Stimulated activated CD8-positive, alpha-beta memory T cell treated with anti-CD3 and anti-CD28 coated beads, Interleukin-15, amount 100 ng/mL, for 1 hour (primary cell): Measurements from ENCODE around the gene MCHR1.

ENCODE experiments used
- DNase-seq: peaks from one replicate; pipeline ENCODE4 v3.0.0-alpha.2; 2020; ENCODE audit warnings: low read depth

MCHR1 gene

GRCh38 chr22:40727070-40727963 is 48.0 kb downstream of the MCHR1 start:
- no peak for DNase-seq

- no peak for DNase-seq
Observed at GRCh38 chr22:40727964-40728615, 48.8 kb downstream of the MCHR1 start.

GRCh38 chr22:40728731-40729189 is 49.5 kb downstream of the MCHR1 start:
- DNase-seq = peak; percentile 21

DNA sequence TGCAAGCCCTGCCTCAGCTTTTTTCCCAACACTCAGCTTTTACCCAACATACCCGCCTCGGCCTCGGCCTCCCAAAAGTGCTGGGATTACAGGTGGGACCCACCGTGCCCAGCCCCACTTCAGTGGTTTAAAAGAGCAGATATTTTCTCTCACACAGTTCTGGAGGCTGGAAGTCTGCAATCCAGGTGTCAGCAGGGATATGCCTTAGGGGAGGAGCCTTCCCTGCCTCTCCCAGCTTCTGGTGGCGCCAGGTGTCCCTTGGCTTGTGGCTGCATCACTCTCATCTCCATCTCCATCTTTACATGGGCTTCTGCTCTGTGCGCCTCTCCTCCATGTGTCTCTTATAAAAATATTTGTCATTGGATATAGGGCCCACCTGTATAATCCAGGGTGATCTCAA is 50.0 kb downstream of the MCHR1 start:
- no peak for DNase-seq
